NT2/D1 (cell line): ENCODE data around the gene NENF.

Experiments
- SUZ12 ChIP-seq: IDR thresholded peaks from 2 replicates; pipeline ENCODE4 v1.6.1; 2011; ENCODE audit not compliant: insufficient read length, insufficient read depth; ENCODE audit errors: extremely low read depth
- ZNF274 ChIP-seq: IDR thresholded peaks from 2 replicates; pipeline ENCODE4 v1.6.1; 2011; ENCODE audit warnings: mild to moderate bottlenecking, low read depth, low read length

GRCh38 chr1:212423879-212424278 lies 8.8 kb upstream of the NENF start:
- TF ChIP-seq ZNF274 (no peak), SUZ12 (no peak)
